Erythroblast (primary cell): ENCODE results near the gene MAP2K2.

ENCODE experiments used
- GATA1 ChIP-seq: IDR thresholded peaks from 2 replicates; pipeline ENCODE4 v1.6.1; 2011; ENCODE audit warnings: low read depth, mild to moderate bottlenecking, control low read depth, low read length, moderate library complexity
- POLR2A ChIP-seq: IDR thresholded peaks from 2 replicates; pipeline ENCODE4 v1.6.1; 2011; ENCODE audit warnings: mild to moderate bottlenecking, low read length

DNA sequence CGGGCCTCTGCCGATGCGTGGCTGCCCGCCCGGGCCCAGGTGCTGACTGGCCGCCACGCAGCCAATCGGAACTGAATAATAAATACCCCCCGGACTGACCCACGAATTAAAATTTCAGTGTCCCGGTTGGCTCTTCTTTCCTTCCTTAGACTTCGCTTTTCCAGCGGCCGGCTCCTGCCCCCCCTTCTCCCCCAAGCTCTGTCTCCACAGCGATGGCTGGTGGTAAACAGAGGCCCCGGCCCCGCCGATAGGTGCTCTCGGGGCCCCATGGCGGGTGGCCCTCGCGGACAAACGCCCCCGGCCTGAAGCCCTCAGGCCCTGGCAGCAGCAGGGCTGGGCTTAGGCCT is 59.8 kb downstream of the MAP2K2 start:
- TF ChIP-seq POLR2A: no peak
- no peak for TF ChIP-seq GATA1
